Progenitor cell of endocrine pancreas (in vitro differentiated cells): ENCODE results near the gene SIX5. TPM values are rescaled to one million over a fixed set of nuclear protein-coding genes. Genes with fewer than 3 reads are reported as not detected.

Source experiments
- DNase-seq: peaks from one replicate; pipeline ENCODE4 v3.0.0; 2021; ENCODE audit warnings: low spot score; ENCODE audit not compliant: unreplicated experiment
- H3K27ac Mint-ChIP-seq: 2 replicates; pipeline ENCODE4 v1.8.0; 2021; ENCODE audit warnings: mild to moderate bottlenecking, moderate library complexity, mixed read lengths
- H3K27me3 Mint-ChIP-seq: 2 replicates; pipeline ENCODE4 v1.8.0; 2021; ENCODE audit warnings: mixed read lengths
- H3K36me3 Mint-ChIP-seq: 2 replicates; pipeline ENCODE4 v1.8.0; 2022; ENCODE audit warnings: mixed read lengths; ENCODE audit not compliant: insufficient read depth
- H3K4me1 Mint-ChIP-seq: 2 replicates; pipeline ENCODE4 v1.8.0; 2021; ENCODE audit warnings: low read depth, mixed read lengths
- H3K4me3 Mint-ChIP-seq: 2 replicates; pipeline ENCODE4 v1.8.0; 2021; ENCODE audit warnings: low read depth, mild to moderate bottlenecking, moderate library complexity, mixed read lengths
- H3K9me3 Mint-ChIP-seq: 2 replicates; pipeline ENCODE4 v1.8.0; 2021; ENCODE audit warnings: low read depth, mixed read lengths
- CTCF ChIP-seq: fragments of 200-600 bp; sonication (generic); IDR thresholded peaks from one replicate; pipeline ENCODE4 v1.5.0; 2021; ENCODE audit warnings: antibody characterized with exemption, mild to moderate bottlenecking; ENCODE audit not compliant: unreplicated experiment
- total RNA-seq: library from RNA; stranded (reverse); gene quantifications from 2 replicates; pipeline ENCODE4 v1.2.1, GENCODE V29; 2021

Gene SIX5
- total RNA-seq, 1 donor from 2014 or later: 42.3 TPM

DNA sequence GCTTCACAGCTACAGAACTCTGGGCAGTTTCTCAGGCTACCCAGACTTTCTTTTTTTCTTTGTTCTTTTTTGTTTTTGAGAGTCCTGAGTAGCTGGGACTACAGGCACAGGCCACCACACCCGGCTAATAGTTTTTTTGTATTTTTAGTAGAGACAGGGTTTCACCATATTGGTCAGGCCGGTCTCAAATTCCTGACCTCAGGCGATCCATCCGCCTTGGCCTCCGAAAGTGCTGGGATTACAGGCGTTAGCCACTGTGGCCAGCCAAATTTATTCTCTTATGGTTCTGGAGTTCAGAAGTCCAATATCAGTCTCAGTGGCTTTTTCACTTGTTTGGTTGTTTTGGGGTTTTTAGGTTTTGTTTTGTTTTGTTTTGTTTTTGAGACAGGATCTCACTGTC is 23.4 kb downstream of the SIX5 start:
- Mint-ChIP-seq H3K27me3 (peaks cover 12% of the 10 kb centered on the region), H3K9me3 (no peaks in the 10 kb centered on the region), H3K36me3 (no peaks in the 10 kb centered on the region), H3K27ac (no peak overlapping the region), H3K4me3 (no peak overlapping the region), H3K4me1 (no peaks in the 10 kb centered on the region)
- no peak for DNase-seq
- no peak for TF ChIP-seq CTCF

GRCh38 chr19:45742969-45743368 is 26.1 kb downstream of the SIX5 start:
- peaks cover 12% of the 10 kb centered on the region for H3K27me3 Mint-ChIP-seq

GRCh38 chr19:45739498-45740439 is 29.3 kb downstream of the SIX5 start:
- H3K27me3 Mint-ChIP-seq: peaks cover 2% of the 10 kb centered on the region

More at GRCh38 chr19:45742969-45743368, 26.1 kb downstream of the SIX5 start:
- H3K36me3 Mint-ChIP-seq: no peaks in the 10 kb centered on the region
- H3K27ac Mint-ChIP-seq: no peak overlapping the region
- TF ChIP-seq CTCF: no peak
- H3K4me1 Mint-ChIP-seq: no peaks in the 10 kb centered on the region
- no peaks in the 10 kb centered on the region for H3K9me3 Mint-ChIP-seq
- no peak for DNase-seq
- H3K4me3 Mint-ChIP-seq: no peak overlapping the region

DNA sequence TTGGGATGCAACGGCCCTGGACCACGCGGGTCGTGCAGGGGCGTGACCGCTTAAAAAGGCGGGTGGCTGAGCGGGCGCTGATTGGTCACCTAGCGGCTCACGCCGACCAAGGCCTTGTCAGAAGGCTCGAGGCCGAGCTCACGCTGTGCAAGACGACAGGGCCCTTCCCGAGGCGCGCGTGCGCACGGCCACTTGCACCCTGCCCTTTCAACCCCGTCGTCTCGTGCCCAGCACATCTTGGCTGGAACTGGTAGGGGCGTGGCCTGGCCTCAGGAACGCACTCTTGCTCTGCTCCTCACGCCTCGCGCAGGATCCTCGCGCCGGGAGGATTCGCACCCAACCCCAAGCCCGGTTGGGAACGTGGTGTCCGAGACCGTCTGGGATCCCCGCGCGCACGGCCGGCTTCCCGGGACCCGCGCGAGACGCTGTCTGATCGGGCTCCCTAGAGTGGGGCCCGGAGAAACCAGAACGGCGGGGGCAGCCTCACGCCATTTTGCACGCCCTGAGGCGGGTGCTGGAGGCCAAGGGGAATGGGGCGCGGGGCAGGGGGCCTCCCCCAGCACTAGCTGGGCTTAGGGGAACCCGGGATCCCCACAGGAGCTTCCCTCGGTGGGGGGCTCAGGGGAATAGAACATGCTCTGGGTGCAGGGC is 35.8 kb downstream of the SIX5 start, which contains the start of gene MEIOSIN:
Gene MEIOSIN (plus strand): TSS at position 280 of the 651 bp plus-strand sequence. CDS start 1,938 bp downstream, outside the sequence.
- H3K4me3 Mint-ChIP-seq: no peak within 1 kb of the TSS
- no peaks in the 10 kb centered on the region for H3K36me3 Mint-ChIP-seq
- H3K9me3 Mint-ChIP-seq: no peaks in the 10 kb centered on the region
- DNase-seq: no peak
- no peak for TF ChIP-seq CTCF
- peaks cover 9% of the 10 kb centered on the region for H3K4me1 Mint-ChIP-seq
- no peaks in the 10 kb centered on the region for H3K27me3 Mint-ChIP-seq
- H3K27ac Mint-ChIP-seq: peak within 1 kb of the TSS; percentile 27

More at GRCh38 chr19:45739498-45740439, 29.3 kb downstream of the SIX5 start:
- Mint-ChIP-seq H3K36me3 (no peaks in the 10 kb centered on the region), H3K9me3 (no peaks in the 10 kb centered on the region), H3K4me3 (no peak overlapping the region), H3K27ac (no peak overlapping the region), H3K4me1 (no peaks in the 10 kb centered on the region)
- no peak for TF ChIP-seq CTCF
- no peak for DNase-seq

DNA sequence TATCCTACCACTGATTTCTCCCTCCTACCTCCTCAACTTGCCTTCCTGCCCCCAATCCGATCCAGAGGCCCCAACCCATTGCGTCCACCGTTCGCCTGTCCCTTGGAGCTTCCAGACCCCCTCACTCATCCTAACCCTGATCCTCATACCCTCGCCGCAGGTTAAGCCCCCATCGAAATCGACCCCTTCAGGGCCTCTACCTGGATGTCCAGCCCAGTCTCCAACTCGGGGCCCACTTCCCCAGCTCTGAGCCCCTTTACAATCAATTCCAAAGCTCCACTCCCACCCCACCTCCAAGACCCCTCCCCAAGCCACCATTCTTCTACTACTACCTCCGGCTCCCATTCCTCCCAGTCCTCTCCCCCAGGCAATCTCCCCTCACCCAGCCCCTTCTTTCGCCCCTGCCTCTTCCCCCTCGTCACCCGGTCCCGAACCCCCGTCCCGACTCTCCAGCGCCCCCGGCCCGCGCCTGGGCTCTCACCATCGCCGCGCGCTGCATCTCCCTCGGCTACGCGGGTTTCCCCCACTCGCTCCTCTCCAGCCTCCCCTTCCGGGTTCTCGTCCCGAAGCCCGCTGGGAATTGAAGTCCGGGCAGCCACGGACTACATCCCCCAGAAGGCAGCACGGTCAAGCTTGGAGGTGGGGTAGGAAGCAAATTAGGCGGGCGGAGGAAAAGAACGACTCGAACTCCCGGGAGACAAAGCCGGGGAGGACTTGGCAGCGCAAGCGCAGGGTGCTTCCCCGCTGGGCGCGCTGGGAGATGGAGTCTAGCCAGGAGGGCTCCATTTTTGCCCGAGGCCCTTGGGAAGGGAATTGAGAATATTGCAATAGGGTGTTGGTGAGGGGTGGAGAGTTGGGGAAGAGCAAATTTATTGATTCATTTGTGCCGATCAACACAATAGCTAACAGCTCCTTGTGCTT is 38.4 kb downstream of the SIX5 start, which contains the start of gene FBXO46:
Gene FBXO46 (minus strand): TSS at position 529 of the 921 bp plus-strand sequence. CDS start 17,401 bp downstream, outside the sequence.
- no peaks in the 10 kb centered on the region for H3K9me3 Mint-ChIP-seq
- TF ChIP-seq CTCF: peak; percentile 15
- H3K4me3 Mint-ChIP-seq: peak within 1 kb of the TSS; percentile 90
- H3K36me3 Mint-ChIP-seq: no peaks in the 10 kb centered on the region
- peak; percentile 92 for DNase-seq
- H3K4me1 Mint-ChIP-seq: peaks cover 12% of the 10 kb centered on the region
- no peaks in the 10 kb centered on the region for H3K27me3 Mint-ChIP-seq
- peak within 1 kb of the TSS; percentile 90 for H3K27ac Mint-ChIP-seq
